Suppressor macrophage treated with lipopolysaccharide for 4 hours (primary cell): Measurements from ENCODE around the gene DNAJC3.
"Not testable (repeated sequence)": the region's sequence is repeated elsewhere in the genome, so short reads cannot be mapped to it uniquely, and the experiment has no call there.

Experiments
- DNase-seq: peaks from one replicate; pipeline ENCODE4 v3.0.0-alpha.2; 2020

The DNAJC3 gene

DNA sequence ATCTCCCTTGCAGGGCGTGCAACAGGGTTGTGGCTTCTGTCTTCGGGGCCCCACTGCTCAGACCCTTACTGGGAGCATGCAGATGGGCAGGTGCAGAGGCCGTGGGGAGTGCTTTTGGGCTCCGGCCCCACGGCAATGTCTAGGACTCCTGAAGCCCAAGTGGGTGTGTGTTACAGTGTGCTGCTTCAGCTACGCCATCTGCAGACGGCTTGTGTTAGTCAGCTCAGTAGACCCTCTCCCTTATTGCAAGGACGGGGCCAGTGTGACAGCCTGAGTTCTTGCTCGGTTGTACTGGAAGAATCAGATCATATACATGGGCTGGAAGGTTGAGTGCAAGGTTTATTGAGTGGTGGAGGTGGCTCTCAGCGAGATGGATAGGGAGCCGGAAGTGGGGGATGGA is 39.3 kb downstream of the DNAJC3 start:
- DNase-seq = no peak

DNA sequence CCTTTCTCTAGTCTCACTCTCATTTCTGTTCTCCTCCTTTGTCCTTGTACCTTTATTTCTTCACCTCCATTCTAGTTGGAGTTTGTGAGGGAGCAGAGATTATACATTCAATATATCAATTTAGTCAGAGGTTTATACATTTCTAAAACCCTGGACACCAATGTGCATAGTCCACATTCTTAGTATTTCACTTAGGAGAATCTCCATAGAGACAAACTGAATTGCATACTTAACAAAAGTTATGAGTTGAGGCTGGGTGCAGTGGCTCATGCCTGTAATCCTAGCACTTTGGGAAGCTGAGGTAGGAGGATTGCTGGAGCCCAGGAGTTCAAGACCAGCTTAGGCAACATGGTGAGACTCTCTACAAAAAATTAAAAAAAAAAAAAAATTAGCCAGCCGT is 45.3 kb downstream of the DNAJC3 start:
- DNase-seq = no peak

DNA sequence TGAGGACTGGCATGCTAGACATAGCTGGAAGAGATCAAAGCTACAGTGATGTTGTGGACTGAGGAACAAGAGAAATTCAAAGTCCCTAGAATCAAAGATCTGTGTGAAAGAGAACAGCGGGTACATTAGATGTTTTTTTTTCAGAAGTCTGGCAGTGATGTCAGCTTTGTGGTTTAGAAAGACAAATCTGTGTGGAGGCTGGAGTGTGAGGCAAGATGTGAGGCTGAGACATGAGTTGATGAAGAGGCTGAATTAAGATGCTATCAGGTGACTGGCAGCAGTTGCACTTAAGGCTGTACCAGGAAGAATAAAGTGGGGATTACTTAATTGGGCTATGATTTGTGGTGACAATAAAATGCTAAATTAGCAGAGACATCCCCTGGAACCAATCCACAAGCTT is 46.5 kb downstream of the DNAJC3 start:
- DNase-seq = peak; percentile 54

DNA sequence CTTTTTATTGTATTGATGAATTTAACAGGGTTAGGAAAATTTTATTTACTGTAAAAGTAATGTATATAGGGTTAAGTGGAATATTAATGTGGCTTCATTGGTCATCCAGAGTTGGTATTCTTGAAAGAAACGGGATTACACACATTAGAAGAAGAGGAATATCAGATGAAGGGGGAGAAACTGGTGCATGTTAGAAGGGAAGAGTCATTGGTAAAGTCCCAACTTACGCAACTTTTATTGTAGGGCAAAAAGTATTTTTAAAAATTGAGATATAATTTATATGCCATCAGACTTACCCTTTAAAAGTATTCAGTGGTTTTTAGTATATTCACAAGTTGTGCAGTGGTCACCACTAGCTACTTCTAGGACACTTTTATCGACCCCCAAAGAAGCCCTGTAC is 47.3 kb downstream of the DNAJC3 start:
- peak; percentile 57 for DNase-seq

DNA sequence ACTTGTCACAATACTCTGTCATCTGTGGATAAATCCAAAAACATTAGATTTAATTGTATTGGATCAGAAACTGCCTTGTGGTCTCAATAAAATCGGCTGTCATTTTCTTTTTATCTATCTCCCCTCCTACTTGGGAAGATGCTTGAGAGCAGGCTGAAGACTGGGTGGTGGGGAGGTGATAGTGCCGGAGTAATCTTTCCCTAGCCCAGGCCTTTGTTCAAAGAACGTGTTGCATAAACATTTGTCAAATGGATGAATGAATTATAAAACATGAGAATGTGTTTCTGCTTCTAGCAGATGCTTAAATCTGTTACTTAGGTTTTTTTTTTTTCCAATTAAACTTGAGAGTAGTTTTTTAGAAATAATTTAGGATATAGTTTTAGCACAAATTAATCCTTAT is 49.9 kb downstream of the DNAJC3 start:
- no peak for DNase-seq

DNA sequence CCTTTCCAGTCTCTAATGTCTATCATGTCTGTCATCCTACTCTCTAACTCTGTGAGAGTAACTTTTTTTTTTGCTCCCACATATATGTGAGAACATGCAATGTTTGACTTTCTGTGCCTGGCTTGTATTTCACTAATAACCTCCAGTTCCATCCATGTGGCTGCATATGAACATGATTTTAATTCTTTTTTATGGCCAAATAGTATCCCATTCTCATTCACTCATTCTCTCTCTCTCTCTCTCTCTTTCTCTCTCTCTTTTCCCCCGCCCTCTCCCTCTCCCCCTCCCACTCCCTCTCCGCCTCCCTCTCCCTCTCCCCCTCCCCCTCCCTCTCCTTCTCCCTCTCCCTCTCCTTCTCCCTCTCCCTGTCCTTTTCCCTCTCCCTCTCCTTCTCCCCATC is 52.0 kb downstream of the DNAJC3 start:
- DNase-seq = no peak

DNA sequence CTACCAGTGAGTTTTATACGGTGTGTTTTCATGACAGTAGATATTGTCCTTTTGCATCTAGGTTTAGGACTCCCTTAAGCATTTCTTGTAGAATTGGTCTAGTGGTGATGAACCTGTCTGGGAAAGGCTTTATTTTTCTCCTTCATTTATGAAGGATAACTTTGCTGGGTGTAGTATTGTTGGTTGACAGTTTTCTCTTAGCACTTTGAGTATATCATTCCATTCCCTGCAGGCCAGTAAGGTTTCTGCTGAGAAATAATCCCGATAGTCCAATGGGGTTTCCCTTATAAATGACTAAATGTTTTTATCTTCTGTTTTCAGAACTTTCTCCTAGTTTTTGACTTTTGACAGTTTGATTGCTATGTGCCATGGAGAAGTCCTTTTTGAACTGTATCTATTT is 57.2 kb downstream of the DNAJC3 start:
- no peak for DNase-seq

DNA sequence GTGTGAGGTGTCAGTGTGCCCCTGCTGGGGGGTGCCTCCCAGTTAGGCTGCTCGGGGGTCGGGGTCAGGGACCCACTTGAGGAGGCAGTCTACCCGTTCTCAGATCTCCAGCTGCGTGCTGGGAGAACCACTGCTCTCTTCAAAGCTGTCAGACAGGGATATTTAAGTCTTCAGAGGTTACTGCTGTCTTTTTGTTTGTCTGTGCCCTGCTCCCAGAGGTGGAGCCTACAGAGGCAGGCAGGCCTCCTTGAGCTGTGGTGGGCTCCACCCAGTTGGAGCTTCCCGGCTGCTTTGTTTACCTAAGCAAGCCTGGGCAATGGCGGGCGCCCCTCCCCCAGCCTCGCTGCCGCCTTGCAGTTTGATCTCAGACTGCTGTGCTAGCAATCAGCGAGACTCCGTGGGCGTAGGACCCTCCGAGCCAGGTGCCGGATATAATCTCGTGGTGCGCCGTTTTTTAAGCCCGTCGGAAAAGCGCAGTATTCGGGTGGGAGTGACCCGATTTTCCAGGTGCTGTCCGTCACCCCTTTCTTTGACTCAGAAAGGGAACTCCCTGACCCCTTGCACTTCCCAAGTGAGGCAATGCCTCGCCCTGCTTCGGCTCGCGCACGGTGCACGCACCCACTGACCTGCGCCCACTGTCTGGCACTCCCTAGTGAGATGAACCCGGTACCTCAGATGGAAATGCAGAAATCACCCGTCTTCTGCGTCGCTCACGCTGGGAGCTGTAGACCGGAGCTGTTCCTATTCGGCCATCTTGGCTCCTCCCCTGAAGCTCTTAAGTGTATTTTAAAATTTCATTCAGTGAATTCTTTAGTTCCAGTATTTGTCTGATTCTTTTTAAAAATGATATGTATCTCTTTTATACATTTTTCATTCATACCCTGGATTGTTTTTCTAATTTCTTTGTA is 63.4 kb downstream of the DNAJC3 start:
- DNase-seq = not testable (repeated sequence)

DNA sequence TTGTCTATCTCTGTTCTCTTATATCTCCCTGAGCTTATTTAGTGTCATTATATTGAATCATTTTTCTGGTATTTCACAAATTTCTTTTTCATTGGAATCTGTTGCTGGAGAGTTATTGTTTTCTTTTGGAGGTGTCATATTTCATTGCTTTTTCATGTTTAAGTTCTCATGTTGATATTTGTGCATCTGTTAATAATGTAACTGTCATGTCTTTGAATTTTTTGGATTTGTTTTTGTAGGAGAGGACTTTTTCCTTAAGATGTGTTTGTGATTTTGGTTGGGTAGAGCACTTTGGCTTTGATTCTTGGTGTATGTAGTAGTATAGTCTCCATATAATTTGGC is 64.0 kb downstream of the DNAJC3 start:
- no peak for DNase-seq

DNA sequence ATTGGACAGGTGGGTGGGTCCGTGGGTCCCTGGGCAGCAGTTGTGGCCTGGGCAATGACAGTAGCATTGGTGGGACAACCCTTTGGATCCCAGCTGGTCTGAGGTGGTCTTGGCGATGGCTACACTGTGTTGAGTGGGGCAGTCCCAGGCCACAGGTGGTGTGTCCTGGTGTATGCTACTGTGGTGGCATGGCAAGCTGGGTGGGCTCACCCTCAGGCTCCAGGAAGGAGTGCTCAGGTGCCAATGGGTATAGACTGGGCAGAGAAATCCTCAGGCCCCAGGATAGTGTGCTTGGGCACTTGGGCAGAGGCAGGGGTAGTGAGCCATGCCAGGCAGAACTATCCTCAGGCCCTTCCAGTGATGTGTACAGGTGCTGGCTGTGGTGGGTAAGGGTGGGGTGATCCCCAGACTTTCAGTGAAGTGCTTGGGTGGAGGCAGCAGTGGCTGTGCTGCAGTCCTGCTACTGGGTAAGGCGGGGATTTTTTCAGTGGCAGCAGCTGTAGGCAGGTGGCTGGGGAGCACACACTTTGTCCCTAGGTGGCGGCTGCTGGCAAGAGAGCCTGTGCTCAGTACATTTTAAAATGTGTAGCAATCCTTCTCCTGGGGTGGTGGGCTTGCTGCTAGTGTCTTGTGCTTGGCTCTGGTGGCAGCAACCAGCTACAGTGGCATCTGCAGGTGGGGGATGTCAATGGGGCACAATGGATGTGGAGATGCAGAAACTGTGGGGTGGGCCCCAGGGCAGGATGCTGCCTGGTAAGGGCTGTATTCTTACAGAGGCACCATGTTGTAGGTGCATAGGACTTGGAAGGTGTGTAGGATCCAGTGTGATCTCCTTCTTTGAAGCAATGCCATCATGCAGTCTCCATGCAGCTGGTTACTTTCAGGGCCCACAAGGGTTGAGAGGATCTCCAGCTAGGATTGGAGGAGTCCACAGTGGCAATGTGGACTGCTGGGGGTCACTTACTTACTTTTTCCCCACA is 64.9 kb downstream of the DNAJC3 start:
- DNase-seq = no peak

DNA sequence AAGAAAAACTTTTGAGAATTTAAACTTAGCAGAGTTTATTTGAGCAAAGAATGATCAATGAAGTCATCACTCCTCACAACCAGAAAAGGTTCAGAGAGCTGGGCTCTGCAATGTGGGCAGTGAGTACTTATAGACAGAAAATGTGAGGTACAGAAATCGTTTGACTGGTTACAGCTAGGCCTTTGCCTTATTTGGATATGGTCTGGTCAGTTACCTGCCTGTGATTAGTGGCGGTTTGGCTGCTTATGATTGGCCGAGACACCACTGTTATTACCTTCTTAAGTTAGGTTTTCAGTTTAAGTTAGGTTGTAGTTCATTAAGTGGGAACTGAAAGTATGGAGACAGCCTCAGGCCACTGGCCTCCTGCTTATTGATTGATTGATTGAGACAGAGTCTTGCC is 66.3 kb downstream of the DNAJC3 start:
- DNase-seq = no peak

DNA sequence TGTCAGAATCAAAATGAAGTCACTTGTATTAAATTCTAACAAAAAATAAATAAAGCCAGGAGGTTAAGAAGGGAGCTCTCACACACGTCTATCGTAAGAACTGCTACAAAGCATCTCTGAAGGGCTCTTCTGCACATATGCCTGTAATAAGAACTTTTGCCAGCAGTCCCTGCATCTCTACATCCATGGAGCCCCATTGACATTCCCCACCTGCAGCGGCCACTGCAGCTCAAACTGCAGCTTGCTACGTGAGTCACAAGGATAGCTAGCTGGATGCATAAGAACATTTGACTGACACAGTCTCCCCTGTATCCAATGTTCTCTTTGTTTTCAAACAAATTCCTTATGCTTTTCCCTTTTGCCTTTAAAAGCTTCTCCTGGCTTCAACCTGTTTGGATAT is 68.3 kb downstream of the DNAJC3 start:
- no peak for DNase-seq

DNA sequence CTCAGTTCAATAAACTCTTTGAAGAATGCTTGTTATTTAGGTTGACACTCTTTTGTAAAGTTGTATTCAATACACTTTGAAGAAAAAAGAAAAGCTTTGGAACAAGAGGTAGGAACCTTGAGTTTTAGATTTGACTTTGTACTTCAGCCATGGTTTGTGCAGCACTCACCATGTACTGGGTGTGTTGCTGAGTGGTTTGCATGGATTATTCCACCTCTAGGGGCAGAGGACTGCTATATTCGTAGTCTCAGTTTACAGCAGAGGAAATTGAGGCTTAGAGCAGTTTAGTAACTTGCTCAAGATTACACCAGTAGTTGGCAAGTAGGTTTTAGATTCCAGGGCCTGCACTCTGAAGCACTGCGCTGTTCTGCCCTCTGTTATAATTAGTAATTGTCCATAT is 68.8 kb downstream of the DNAJC3 start:
- DNase-seq = no peak

DNA sequence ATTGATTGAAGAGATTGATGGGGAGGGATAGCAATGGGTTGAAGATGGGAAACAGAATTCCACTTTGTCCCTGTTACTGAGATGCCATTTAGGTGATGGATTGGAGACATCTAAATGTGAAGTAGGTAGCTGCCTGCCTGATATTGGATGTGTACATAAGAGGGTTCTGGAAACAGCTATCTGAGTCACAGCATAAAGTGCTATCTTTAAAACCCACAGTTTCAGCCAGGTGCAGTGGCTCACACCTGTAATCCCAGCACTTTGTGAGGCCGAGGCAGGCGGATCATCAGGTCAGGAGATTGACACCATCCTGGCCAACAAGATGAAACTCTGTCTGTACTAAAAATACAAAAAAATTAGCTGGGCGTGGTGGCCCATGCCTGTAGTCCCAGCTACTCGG is 72.6 kb downstream of the DNAJC3 start:
- DNase-seq = no peak

DNA sequence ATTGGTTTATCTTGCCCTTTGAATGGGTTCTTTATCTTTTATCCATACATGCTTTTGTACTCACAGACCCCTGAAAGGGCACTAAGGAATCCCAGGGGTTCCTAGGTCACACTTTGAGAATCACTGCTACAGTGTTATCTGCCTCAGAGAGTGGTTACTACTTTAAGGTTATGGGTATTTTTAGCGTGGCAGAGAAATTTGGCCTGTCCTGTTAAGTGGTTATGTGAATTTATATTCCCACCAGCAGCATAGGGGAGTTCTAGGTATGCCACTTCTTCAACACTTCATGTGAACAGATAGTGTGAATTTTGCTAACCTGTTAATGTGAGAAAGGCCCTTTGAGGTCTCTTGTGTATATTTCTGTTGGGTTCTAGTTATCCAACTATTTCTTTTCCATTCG is 75.7 kb downstream of the DNAJC3 start:
- no peak for DNase-seq

DNA sequence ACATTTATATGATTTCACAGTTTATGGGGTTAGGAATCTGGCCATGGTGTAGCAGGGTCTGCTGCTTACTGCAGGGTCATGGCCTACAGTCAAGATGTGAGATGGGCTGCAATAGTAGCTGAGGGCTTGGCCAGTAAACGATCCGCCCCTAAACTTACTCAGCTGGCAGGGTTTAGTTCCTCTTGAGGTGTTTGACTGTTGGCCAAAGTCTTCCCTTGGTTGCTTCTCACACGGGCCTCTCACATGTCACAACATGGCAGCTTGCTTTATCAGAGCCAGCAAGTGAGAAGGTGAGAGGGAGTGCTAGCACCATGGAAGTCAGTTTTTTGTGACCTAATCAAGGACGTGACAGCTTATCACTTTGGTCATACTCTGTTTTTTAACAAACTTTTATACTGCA is 77.1 kb downstream of the DNAJC3 start:
- peak; percentile 16 for DNase-seq

DNA sequence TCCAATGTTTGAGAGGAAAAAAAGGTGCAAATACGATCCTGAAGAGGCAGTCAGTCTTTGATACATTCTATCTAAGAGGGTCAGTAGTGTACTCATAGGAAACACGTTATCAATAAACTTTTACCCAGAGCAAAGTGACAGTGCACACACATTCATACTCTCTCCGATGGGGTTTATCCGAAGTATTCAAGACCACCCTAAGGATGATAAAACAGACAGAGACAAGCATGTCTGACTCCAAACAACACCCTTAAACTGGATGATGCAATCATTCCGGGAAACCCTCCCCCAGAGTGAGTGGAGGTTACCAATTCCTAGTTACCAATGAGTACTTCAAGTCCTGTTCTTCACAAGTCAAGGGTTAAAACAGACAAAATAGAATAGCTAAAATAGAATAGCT is 79.1 kb downstream of the DNAJC3 start:
- DNase-seq = no peak

DNA sequence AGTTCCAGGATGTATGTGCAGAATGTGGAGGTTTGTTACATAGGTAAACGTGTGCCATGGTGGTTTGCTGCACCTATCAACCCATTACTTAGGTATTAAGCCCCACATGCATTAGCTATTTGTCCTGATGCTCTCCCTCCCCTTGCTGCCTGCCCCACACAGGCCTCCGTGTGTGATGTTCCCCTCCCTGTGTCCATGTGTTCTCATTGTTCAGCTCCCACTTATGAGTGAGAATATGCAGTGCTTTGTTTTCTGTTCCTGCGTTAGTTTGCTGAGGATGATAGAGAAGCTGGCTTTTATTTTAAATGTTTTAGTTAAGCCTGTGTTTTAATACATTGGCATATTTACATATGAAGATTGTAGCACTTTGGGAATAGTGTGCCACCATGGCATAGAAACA is 85.7 kb downstream of the DNAJC3 start:
- DNase-seq = not testable (repeated sequence)

DNA sequence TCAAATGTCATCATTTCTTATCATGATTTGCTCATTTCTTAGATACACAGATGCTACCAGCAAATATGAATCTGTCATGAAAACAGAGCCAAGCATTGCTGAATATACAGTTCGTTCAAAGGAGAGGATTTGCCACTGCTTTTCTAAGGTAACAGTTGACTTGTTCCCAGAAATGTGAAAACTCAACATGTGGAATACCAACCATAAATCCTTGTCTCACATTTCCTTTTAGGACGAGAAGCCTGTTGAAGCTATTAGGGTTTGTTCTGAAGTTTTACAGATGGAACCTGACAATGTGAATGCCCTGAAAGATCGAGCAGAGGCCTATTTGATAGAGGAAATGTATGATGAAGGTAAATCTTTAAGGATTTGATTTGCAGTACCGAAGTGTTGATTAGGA is 86.7 kb downstream of the DNAJC3 start:
- no peak for DNase-seq

DNA sequence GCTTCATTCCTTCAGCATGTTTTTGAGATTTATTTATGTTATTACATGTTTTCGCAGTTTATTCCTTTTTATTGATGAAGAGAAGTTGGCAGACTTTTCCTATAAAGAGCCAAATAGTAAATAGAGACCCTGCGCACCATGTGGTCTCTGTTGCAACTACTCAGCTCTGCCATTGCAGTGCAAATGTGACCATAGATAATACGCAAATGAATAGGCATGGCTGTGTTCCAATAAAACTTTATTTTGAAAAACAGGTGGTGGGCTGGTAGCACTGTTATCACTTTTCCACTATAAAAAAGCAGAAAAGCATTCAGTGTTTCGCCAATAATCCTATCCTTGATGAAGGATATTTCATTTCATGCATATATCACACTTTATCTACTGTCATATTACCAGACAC is 95.0 kb downstream of the DNAJC3 start:
- DNase-seq = no peak

DNA sequence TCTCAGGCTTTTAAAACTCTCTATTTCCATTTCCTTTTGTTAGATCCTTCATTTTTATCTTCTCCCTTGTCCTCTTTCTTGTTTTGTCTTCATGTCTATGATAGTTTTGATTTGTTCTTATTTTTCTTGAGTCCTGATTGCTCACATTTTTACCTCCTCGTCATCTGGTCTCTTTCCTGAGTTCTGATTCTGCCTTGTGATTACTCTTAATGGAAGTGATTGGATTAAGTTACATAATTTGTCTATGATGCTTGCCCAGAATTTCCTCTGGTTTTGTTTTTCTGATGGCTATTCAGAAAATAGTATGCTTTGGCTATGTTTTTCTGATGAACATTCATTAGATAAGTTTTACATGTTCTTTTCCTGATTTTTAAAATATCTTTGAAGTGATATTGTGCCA is 102.6 kb downstream of the DNAJC3 start:
- DNase-seq = no peak

DNA sequence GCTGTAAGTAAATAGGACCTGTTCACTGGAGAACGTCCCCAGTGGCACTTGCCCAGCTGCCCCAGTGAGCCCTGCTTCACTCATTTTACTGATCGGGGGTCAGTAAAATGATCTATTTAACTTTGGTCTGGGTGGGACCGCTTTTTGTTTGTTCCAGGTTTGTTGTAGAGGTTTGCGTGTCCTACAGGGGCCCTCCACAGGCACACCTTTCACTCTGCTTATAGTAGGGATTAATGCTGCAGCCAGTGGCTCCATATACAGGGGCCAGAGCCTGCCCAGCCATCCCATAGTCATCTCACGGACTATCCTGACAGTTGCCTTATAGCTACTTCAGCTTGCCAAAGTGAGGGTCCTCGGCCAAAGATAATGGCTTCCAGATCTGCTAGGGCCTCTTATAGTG is 104.1 kb downstream of the DNAJC3 start:
- DNase-seq = no peak

DNA sequence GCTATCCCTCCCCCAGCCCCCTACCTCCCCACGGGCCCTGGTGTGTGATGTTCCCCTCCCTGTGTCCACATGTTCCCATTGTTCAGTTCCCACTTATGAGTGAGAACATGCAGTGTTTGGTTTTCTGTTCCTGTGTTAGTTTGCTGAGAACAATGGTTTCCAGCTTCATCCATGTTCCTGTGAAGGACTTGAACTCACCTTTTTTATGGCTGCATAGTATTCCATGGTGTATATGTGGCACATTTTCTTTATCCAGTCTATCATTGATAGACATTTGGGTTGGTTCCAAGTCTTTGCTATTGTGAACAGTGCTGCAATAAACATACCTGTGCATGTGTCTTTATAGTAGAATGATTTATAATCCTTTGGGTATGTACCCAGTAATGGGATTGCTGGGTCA is 105.0 kb downstream of the DNAJC3 start:
- not testable (repeated sequence) for DNase-seq

DNA sequence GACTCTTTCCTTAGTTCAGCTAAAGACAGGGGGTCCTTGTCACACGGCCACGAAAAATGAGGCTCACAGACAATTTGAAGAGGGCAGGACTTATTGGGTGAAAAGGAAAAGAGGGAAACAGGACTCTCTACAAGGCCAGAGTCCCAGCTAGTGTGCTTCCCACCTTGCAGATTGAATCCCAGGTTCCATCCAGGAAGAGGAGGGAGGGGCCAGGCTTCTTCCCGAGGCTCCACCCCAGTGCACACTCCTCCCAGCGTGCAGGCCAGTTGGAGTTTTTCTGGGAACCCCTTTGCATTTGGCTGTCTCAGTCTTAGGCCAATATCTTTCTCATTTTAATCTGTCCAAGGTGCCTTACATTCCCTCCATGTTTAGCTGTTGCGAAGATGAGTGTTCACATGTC is 106.8 kb downstream of the DNAJC3 start:
- no peak for DNase-seq
